ENCODE measurements around the gene DGKH.

Gene DGKH

DNA sequence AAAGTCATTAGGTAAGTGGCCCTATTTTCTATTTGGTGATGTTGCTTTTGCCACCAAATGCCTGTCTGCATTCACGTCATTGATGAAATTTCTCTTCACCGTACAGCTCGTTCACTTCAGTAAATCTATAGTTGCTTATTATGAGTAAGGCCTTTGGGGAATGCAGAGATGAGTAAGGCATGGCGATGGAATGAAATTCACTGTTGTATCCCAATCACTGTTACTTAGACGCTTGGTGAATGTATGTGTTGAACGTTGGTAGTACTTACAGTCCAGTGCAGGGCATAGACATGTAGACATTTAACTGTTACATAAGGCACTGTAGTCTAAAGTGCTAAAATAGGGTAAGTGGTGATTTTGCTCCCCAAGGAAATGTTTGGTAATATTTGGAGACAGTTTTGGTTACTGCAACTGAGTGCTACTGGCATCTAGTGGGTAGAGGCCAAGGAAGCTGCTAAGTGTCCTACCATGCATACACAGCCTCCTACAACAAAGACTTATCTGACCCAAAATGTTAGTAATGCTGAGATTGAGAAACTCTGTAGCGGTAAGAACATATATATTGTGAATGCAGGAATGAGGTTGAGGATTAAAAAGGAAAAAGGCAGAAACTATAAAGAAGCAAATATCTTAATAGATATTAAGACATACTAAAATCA is 229.3 kb downstream of the DGKH start:
- Histone ChIP-seq H3K9me3 (ENCODE audit: severe bottlenecking) (no peaks in the 10 kb centered on the region), H3K27me3 (ENCODE audit: insufficient read depth, low read depth, severe bottlenecking) (no peaks in the 10 kb centered on the region), H3K27ac (no peak overlapping the region), H3K4me3 (ENCODE audit: low read depth, low read length) (no peak overlapping the region), H3K36me3 (no peaks in the 10 kb centered on the region)
- TF ChIP-seq, protein P1, sequence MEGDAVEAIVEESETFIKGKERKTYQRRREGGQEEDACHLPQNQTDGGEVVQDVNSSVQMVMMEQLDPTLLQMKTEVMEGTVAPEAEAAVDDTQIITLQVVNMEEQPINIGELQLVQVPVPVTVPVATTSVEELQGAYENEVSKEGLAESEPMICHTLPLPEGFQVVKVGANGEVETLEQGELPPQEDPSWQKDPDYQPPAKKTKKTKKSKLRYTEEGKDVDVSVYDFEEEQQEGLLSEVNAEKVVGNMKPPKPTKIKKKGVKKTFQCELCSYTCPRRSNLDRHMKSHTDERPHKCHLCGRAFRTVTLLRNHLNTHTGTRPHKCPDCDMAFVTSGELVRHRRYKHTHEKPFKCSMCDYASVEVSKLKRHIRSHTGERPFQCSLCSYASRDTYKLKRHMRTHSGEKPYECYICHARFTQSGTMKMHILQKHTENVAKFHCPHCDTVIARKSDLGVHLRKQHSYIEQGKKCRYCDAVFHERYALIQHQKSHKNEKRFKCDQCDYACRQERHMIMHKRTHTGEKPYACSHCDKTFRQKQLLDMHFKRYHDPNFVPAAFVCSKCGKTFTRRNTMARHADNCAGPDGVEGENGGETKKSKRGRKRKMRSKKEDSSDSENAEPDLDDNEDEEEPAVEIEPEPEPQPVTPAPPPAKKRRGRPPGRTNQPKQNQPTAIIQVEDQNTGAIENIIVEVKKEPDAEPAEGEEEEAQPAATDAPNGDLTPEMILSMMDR (IDR thresholded peaks at IDR 0.05; ENCODE audit: low read depth, low read length): no peak
- no peak for DNase-seq

DNA sequence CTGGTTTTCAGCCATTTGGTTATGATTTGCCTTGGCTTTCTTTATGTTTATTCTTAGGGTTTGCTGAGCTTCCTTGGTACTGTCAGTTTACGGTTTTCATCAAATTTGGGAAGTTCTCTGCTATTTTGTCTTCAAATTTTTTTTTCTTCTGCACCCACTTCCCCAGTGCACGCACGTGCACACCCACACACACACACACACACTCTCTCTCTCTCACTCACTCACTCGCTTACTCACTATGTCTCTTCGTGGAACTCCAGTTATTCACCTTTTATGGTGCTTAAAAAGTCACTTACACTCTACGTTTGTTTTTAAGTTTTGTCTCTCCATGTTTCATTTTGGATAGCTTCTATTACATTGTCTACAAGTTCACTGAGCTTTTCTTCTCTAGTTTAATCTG is 230.6 kb downstream of the DGKH start:
- TF ChIP-seq, protein P1 (IDR thresholded peaks at IDR 0.05; ENCODE audit: low read depth, low read length): no peak
- H3K4me3 ChIP-seq (ENCODE audit: low read depth, low read length): no peak overlapping the region

DNA sequence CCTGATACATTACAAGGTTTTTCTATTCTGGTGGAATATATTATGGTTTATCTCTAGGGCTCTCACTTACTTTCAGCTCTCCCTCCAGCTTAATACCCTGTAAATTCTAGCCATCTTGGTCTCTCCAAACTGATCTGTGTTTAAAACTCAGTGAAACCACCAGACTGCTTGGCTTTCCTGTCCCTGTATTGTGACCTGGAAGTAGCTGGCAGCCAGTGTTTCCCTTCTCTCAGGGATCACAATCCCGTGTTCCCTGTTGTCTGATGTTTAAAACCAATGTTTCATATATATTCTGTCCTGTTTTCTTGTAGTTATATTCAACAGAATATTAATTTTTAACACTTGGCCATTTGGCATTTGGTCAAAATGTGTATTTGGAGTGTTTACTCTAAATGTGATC is 231.5 kb downstream of the DGKH start:
- TF ChIP-seq, protein P1 (IDR thresholded peaks at IDR 0.05; ENCODE audit: low read depth, low read length): no peak
- H3K36me3 ChIP-seq: no peaks in the 10 kb centered on the region
- no peak overlapping the region for H3K4me3 ChIP-seq (ENCODE audit: low read depth, low read length)
- no peak overlapping the region for H3K27ac ChIP-seq
- no peak for DNase-seq
- H3K27me3 ChIP-seq (ENCODE audit: insufficient read depth, low read depth, severe bottlenecking): no peaks in the 10 kb centered on the region
- H3K9me3 ChIP-seq (ENCODE audit: severe bottlenecking): no peaks in the 10 kb centered on the region

More for the DNA sequence above, 230.6 kb downstream of the DGKH start:
- no peaks in the 10 kb centered on the region for H3K27me3 ChIP-seq (ENCODE audit: insufficient read depth, low read depth, severe bottlenecking)
- no peaks in the 10 kb centered on the region for H3K36me3 ChIP-seq
- no peak for DNase-seq
- no peak overlapping the region for H3K27ac ChIP-seq
- no peaks in the 10 kb centered on the region for H3K9me3 ChIP-seq (ENCODE audit: severe bottlenecking)

DNA sequence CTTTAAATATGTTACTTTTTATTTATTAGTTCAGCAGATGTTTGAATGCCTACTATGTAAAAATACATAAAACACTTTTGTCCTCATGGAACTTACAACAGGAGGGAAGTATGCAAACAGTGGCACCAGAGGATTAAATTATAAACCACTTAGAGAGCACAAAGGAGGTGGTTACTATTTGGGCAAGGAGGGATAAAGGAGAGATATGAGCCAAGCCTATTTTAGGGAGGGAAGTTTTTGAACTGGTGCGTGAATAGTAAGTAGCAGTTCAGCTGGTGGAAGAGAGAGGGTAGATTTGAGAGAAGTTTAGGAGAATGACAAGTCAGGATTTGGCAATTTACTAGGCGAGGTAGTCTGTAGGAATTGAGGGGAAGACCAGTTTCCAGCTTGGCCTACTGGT is 232.1 kb downstream of the DGKH start:
- DNase-seq: no peak
- H3K4me3 ChIP-seq (ENCODE audit: low read depth, low read length): no peak overlapping the region
- no peak overlapping the region for H3K27ac ChIP-seq
- TF ChIP-seq, protein P1 (IDR thresholded peaks at IDR 0.05; ENCODE audit: low read depth, low read length): no peak
- no peaks in the 10 kb centered on the region for H3K36me3 ChIP-seq
- H3K27me3 ChIP-seq (ENCODE audit: insufficient read depth, low read depth, severe bottlenecking): no peaks in the 10 kb centered on the region
- no peaks in the 10 kb centered on the region for H3K9me3 ChIP-seq (ENCODE audit: severe bottlenecking)

DNA sequence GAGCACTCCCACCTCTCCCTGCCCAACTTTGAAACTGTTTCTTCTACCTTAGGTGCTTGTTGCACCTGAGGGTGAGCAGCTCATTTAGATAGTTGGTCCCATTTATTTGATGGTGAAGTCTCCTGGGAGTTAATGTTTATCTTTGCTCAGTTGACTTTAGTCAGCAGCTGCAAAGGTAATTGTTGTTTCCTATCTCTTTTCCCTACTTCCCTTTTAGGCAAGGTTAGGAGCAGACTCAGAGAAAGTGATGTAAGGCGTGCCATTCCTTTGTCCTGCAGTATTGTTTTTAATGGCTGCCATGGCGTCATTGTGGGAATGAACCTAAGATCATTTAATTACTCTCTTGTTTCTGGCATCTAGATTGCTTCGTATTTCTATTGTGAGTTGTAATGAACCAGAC is 235.1 kb downstream of the DGKH start:
- no peak overlapping the region for H3K4me3 ChIP-seq (ENCODE audit: low read depth, low read length)
- no peaks in the 10 kb centered on the region for H3K36me3 ChIP-seq
- DNase-seq: no peak
- H3K9me3 ChIP-seq (ENCODE audit: severe bottlenecking): no peaks in the 10 kb centered on the region
- H3K27me3 ChIP-seq (ENCODE audit: insufficient read depth, low read depth, severe bottlenecking): no peaks in the 10 kb centered on the region
- TF ChIP-seq, protein P1 (IDR thresholded peaks at IDR 0.05; ENCODE audit: low read depth, low read length): no peak
- H3K27ac ChIP-seq: no peak overlapping the region

DNA sequence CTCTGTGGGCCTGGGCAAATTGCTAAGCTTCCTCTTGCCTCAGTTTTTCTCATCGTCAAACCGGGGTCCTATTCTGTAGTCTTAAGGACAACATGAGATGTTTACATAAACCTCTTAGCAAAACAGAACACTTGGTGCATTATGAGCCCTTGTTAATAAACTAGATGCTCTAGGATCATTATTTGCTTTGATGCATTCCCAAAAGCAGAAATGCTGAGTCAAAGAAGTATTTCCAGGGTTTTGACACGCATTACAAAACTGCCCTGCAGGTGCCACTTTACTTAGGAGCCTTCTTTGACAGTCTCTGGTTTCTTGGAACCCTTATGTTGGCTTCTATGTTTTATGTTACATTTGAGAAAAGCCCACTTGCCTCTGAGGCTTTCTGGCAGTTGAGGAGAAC is 235.6 kb downstream of the DGKH start:
- no peaks in the 10 kb centered on the region for H3K27me3 ChIP-seq (ENCODE audit: insufficient read depth, low read depth, severe bottlenecking)
- H3K27ac ChIP-seq: no peak overlapping the region
- no peak for DNase-seq
- TF ChIP-seq, protein P1 (IDR thresholded peaks at IDR 0.05; ENCODE audit: low read depth, low read length): no peak
- H3K9me3 ChIP-seq (ENCODE audit: severe bottlenecking): no peaks in the 10 kb centered on the region
- H3K4me3 ChIP-seq (ENCODE audit: low read depth, low read length): no peak overlapping the region
- H3K36me3 ChIP-seq: no peaks in the 10 kb centered on the region
